ENCODE results near the gene PSMB11.

The PSMB11 gene

GRCh38 chr14:23015618-23016017 is 26.4 kb upstream of the PSMB11 start:
- DNase-seq: no peak

- DNase-seq: no peak
Measured at GRCh38 chr14:23017091-23017490, 24.9 kb upstream of the PSMB11 start.

- DNase-seq: no peak
Measured at GRCh38 chr14:23018107-23018506, 23.9 kb upstream of the PSMB11 start.

GRCh38 chr14:23020143-23021128 is 21.6 kb upstream of the PSMB11 start:
- DNase-seq: no peak

GRCh38 chr14:23021434-23021833 is 20.6 kb upstream of the PSMB11 start:
- DNase-seq: no peak

GRCh38 chr14:23021889-23022442 is 20.0 kb upstream of the PSMB11 start:
- no peak for DNase-seq

GRCh38 chr14:23023022-23023794 is 18.8 kb upstream of the PSMB11 start:
- DNase-seq: no peak

GRCh38 chr14:23023795-23024152 is 18.2 kb upstream of the PSMB11 start:
- DNase-seq: no peak

- no peak for DNase-seq
Measured at GRCh38 chr14:23024612-23025075, 17.4 kb upstream of the PSMB11 start.

GRCh38 chr14:23025151-23025814 is 16.7 kb upstream of the PSMB11 start:
- no peak for DNase-seq

- DNase-seq: no peak
Measured at GRCh38 chr14:23028799-23029198, 13.2 kb upstream of the PSMB11 start.

- no peak for DNase-seq
Measured at GRCh38 chr14:23030936-23031335, 11.1 kb upstream of the PSMB11 start.

GRCh38 chr14:23033251-23033727 is 8.7 kb upstream of the PSMB11 start:
- DNase-seq: no peak

GRCh38 chr14:23033801-23034497 is 8.1 kb upstream of the PSMB11 start:
- DNase-seq: no peak

- no peak for DNase-seq
Measured at GRCh38 chr14:23034498-23035302, 7.3 kb upstream of the PSMB11 start, which contains the start of gene PSMB5. TSS of gene PSMB5 (minus strand) at chr14:23034900. CDS start at chr14:23034881, 19 bp downstream.

GRCh38 chr14:23035303-23036144 is 6.5 kb upstream of the PSMB11 start:
- no peak for DNase-seq

GRCh38 chr14:23040100-23040499 is 1.9 kb upstream of the PSMB11 start:
- no peak for DNase-seq

- DNase-seq: no peak
Measured at GRCh38 chr14:23041729-23042128, 283 bp upstream of the PSMB11 start.

- no peak for DNase-seq
Measured at GRCh38 chr14:23043145-23043544, 1.1 kb downstream of the PSMB11 start.

- no peak for DNase-seq
Measured at GRCh38 chr14:23043754-23044153, 1.7 kb downstream of the PSMB11 start.

All from hippocampal formation (tissue), 2 donors.